HG02970 (cell line): ENCODE measurements around the gene IL1RAPL2.
"Not testable (repeated sequence)": the region's sequence is repeated elsewhere in the genome, so short reads cannot be mapped to it uniquely, and the experiment has no call there.

Source experiments
- ATAC-seq: cut with Tn5 transposase; IDR thresholded peaks from one replicate; pipeline ENCODE4 v1.9.1; 2021; ENCODE audit warnings: mild to moderate bottlenecking, moderate library complexity, moderate number of reproducible peaks; ENCODE audit not compliant: unreplicated experiment, low FRiP score

Gene IL1RAPL2

DNA sequence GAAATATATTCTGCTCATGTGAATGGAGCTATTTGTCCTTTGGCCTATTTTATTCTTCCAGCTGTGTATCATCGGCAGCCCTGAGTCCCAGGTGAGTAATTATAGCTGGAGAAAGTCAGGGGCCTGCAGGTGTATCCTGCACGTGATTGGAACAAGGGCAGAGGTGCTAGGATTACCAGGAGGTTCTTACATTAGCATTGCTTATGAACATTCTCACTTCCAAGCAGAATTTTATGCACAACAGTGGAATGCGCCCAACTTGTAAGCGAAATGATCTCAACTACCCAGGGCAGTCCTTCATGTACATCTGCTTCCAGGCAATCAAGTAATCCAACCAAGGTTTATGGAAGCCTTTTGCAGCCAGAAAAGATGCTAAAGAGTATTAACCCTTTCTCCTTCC is 1187.4 kb downstream of the IL1RAPL2 start:
- ATAC-seq, result no peak

- ATAC-seq, result no peak
These were observed 1188.4 kb downstream of the IL1RAPL2 start for GRCh38 chrX:105754286-105754964.

GRCh38 chrX:105755109-105755508 is 1189.1 kb downstream of the IL1RAPL2 start:
- ATAC-seq, result no peak

GRCh38 chrX:105758754-105759153 is 1192.8 kb downstream of the IL1RAPL2 start:
- no peak for ATAC-seq

GRCh38 chrX:105759598-105759997 is 1193.6 kb downstream of the IL1RAPL2 start:
- ATAC-seq, result no peak

GRCh38 chrX:105765691-105766090 is 1199.7 kb downstream of the IL1RAPL2 start:
- no peak for ATAC-seq

GRCh38 chrX:105773801-105774200 is 1207.8 kb downstream of the IL1RAPL2 start:
- ATAC-seq, result no peak

DNA sequence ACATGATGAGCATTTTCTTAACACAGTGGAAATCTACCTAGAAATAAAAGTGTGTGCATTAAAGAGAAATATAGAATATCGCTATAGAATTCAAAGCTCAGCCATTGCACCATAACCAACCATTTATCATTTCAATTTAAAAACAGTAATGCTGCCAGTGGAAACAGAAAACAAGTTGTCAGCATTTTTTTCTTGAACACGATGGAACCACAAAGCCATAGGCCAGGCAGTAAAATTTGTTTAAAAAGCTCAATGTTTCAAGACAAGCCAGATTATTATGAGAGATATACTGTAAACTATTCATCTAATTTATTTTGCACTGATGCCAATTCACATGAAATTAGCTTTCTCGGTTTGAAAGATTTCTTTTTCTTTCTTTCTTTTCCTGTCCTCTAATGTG is 1209.7 kb downstream of the IL1RAPL2 start:
- no peak for ATAC-seq

GRCh38 chrX:105781804-105782203 is 1215.8 kb downstream of the IL1RAPL2 start:
- ATAC-seq, result no peak

- ATAC-seq, result not testable (repeated sequence)
These were observed 1230.9 kb downstream of the IL1RAPL2 start for GRCh38 chrX:105796877-105797276.

DNA sequence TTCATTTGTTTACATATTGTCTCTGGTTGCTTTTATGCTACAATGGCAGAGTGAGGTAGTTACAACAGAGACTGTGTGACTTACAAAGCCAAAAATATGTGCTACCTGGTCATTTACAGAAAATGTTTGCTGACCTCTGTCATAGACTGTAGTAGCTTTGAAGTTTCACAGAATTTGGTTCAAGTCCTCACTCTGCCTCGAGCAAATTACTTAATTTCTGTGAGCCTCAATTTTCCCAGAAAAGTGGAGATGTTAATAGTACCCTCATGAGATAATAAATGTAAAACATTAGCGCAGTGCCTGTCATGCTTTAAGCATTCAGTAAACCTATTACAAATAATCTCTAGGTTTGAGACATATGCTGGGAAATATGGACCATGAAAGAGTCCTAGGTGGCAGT is 1237.9 kb downstream of the IL1RAPL2 start:
- ATAC-seq, result no peak

DNA sequence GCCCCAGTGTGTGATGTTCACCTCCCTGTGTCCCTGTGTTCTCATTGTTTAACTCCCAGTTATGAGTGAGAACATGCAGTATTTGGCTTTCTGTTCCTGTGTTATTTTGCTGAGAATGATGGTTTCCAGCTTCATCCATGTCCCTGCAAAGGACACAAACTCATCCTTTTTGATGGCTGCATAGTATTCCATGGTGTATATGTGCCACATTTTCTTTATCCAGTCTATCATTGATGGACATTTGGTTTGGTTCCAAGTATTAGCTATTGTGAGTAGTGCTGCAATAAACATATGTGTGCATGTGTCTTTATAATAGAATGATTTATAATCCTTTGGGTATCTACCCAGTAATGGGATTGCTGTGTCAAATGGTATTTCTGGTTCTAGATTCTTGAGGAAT is 1239.7 kb downstream of the IL1RAPL2 start:
- not testable (repeated sequence) for ATAC-seq

GRCh38 chrX:105816517-105816916 is 1250.5 kb downstream of the IL1RAPL2 start:
- ATAC-seq, result no peak
